GM12865 (cell line): ENCODE data around the gene TRABD.
A peak's percentile ranks its signal among the peaks of the same experiment; 100 is the strongest.
"Not testable (repeated sequence)": the region's sequence is repeated elsewhere in the genome, so short reads cannot be mapped to it uniquely, and the experiment has no call there.

Experiments used
- DNase-seq: peaks from one replicate; pipeline ENCODE4 v3.0.0; 2010; ENCODE audit warnings: low read depth
- H3K4me3 ChIP-seq: 2 replicates; pipeline ENCODE4 v1.5.1; 2011; ENCODE audit warnings: mild to moderate bottlenecking, low read depth, low read length, control low read depth
- CTCF ChIP-seq: IDR thresholded peaks from 2 replicates; pipeline ENCODE4 v1.5.1; 2011; ENCODE audit warnings: low read length, control low read depth, low read depth, inconsistent platforms; ENCODE audit not compliant: insufficient read depth; ENCODE audit errors: missing control alignments

Gene TRABD

GRCh38 chr22:50185375-50186087 is at the start of gene TRABD:
Gene TRABD (plus strand): TSS chr22:50185913. CDS start chr22:50193061, 7,148 bp downstream.
- H3K4me3 ChIP-seq: peak within 1 kb of the TSS; percentile 79
- DNase-seq: peak; percentile 95
- no peak for TF ChIP-seq CTCF

GRCh38 chr22:50136581-50137015 is 49.1 kb upstream of the TRABD start:
- no peak overlapping the region for H3K4me3 ChIP-seq
- TF ChIP-seq CTCF: no peak
- DNase-seq: no peak

GRCh38 chr22:50137277-50137676 is 48.4 kb upstream of the TRABD start:
- H3K4me3 ChIP-seq, DNase-seq: not testable (repeated sequence)

GRCh38 chr22:50138041-50138440 is 47.7 kb upstream of the TRABD start:
- DNase-seq: no peak
- H3K4me3 ChIP-seq: no peak overlapping the region
- no peak for TF ChIP-seq CTCF

- TF ChIP-seq CTCF: no peak
- no peak for DNase-seq
- H3K4me3 ChIP-seq: no peak overlapping the region
These were observed 46.7 kb upstream of the TRABD start for GRCh38 chr22:50138988-50139387.

GRCh38 chr22:50139843-50140415 is 45.8 kb upstream of the TRABD start:
- H3K4me3 ChIP-seq: no peak overlapping the region
- no peak for TF ChIP-seq CTCF
- DNase-seq: peak; percentile 44

- no peak for TF ChIP-seq CTCF
- DNase-seq: no peak
- H3K4me3 ChIP-seq: no peak overlapping the region
These were observed 45.1 kb upstream of the TRABD start for GRCh38 chr22:50140615-50141014.
